ENCODE measurements around the gene RANBP1.

- no peak for TF ChIP-seq CTCF (IDR thresholded peaks at IDR 0.05)
- TF ChIP-seq EZH2 (IDR thresholded peaks at IDR 0.05; ENCODE audit: borderline replicate concordance, insufficient read depth, low read depth, low read length, poor library complexity, severe bottlenecking) = no peak
Observed at GRCh38 chr22:20145206-20145831, 29.4 kb downstream of the RANBP1 start.
